Erythroblast (primary cell): ENCODE results near the gene NTM.

Experiments used
- GATA1 ChIP-seq: IDR thresholded peaks from 2 replicates; pipeline ENCODE4 v1.6.1; 2011; ENCODE audit warnings: low read depth, mild to moderate bottlenecking, control low read depth, low read length, moderate library complexity
- POLR2A ChIP-seq: IDR thresholded peaks from 2 replicates; pipeline ENCODE4 v1.6.1; 2011; ENCODE audit warnings: mild to moderate bottlenecking, low read length

DNA sequence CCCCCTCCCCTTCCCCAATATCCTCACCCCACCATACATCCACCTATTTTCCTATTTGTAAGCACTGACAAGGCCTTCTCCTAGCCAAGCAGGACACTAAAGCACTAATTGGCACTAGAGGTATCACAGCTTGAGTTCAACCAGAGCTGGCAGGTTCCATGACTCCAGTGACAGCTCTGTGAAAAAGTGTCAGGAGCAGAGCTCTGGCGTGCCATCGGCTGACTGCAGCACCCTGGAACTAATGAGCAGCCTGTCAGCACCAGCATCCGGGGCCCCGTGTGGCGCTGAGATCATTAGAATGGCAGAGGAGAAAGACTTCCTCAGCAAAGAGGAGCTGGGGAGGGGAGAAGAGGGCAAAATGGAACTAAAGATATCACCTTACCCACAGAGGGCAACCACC is 847.4 kb downstream of the NTM start:
- TF ChIP-seq POLR2A (no peak), GATA1 (no peak)
